ENCODE results near the gene UBQLN1.
A peak's percentile ranks its signal among the peaks of the same experiment; 100 is the strongest.
"Not testable (repeated sequence)": the region's sequence is repeated elsewhere in the genome, so short reads cannot be mapped to it uniquely, and the experiment has no call there.

The UBQLN1 gene
- total RNA-seq: 252 to 319 reads per million in 2 donors

DNA sequence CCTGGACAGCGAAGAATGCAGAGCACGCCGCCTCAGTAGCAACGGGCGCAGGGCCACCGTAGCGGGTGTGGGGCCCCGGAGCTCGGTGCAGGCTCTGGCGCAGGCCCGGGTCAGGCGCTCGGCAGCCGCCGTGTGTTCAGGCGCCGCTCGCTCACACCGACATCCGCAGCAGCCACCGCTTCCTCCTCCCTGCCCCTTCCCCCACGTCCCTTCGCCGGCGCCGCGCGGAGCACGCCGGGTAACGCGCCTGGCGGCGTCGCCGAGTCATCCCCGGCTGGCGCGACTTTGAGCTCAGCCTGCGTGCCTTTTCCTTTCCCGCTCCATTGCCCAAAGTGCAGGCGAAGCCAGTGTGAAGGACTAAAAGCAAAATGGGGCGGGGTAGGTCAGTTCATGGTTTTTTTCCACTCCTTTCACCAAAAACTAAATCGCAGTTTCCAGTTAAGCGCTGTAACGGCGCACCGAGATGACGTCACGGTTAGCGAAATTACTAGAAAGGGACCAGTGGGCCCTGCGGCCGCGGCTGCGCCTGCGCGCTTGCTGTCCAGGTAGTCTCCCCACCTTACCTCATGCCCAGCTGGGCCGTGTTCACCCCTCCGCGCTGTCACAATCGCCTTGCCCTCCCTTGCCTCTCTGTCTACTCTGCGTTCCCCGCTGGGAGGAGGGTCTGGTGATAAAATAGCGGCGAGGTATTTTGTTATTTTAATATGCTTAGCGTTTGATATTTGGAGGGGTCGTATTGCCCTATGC, at the start of gene UBQLN1:
Gene UBQLN1 (minus strand): TSS at position 191 of the 747 bp plus-strand sequence. CDS start 279 bp downstream, outside the sequence.
- peak; percentile 83 to 96 (median 88) for DNase-seq

DNA sequence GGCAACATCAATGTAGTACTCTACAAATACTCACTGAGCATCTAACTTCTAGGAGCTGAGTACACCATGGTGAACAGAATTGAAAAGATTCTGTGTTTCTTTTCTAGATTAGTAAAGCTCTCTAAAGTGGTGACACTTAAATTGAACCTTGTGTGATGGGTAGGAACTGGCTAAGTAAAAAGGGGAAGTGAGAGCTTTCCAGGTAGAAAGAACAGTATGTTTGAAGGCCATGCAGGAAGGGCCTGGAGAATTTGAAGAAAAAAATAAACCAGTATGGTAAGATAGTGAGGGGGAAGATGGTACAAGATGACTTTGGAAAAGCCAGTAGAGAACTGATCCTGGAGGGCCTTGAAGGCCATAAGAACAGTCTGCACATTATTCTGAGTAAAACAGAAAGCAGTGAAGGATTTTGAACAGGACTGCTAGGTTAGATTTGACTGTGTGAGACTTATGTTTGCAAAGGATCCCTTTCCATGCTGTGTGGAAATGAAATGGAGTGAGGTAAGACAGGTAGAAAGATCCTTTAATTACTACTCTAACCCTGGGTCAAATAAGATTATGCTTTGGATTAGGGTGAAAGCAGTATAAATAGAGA, 46.7 kb upstream of the UBQLN1 start:
- DNase-seq: no peak

DNA sequence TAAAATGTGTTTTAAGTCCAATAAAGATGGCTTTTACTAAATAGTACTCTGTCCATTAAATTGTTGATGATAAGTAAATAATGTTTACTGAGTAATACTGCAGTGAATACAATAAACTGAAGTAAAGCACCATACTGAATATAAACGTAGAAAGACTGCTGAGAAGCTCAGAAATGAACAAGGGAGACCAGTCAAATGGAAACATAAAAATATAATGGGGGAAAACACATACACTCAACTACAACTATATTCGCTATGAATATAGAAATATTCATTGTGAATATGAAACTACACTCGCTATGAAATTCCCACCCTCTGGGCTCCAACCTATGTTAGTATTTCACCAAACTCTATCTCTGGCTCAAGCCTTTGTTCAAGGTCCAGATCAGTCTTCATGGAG, 41.9 kb upstream of the UBQLN1 start:
- DNase-seq: no peak

DNA sequence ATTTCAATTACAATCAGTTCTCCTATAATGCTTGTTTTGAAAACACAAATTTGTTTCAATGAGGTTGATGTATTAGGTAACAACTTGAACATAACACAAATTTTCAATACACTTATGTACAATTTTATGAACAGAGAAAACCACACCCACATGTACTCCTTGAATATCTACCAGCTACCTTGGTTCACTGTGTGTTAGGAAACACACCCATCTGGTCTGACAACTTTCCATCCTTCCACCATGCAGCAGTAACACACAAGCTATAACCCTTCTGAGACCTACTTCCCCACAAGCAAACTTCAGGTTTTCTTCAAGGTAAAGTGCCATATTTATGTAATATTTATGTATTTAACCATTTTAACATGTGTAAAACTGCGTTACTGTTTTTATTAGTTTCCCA, 36.4 kb upstream of the UBQLN1 start:
- DNase-seq: no peak

DNA sequence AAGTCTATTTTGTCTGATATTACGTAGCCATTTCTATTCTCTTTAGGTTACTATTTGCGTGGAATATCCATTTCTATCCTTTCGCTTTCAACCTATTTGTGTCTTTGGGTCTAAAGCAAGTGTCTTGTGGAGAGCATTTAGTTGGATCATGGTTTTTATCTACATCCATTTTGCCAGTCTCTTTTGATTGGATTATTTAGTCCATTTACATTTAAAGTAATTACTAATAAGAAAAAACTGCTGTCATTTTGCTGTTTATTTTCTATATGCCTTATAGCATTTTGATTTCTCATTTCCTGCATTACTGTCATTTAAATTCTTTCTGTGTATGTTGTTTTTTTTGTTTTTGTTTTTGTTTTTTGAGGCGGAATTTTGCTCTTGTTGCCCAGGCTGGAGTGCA, 26.0 kb upstream of the UBQLN1 start:
- no peak for DNase-seq

DNA sequence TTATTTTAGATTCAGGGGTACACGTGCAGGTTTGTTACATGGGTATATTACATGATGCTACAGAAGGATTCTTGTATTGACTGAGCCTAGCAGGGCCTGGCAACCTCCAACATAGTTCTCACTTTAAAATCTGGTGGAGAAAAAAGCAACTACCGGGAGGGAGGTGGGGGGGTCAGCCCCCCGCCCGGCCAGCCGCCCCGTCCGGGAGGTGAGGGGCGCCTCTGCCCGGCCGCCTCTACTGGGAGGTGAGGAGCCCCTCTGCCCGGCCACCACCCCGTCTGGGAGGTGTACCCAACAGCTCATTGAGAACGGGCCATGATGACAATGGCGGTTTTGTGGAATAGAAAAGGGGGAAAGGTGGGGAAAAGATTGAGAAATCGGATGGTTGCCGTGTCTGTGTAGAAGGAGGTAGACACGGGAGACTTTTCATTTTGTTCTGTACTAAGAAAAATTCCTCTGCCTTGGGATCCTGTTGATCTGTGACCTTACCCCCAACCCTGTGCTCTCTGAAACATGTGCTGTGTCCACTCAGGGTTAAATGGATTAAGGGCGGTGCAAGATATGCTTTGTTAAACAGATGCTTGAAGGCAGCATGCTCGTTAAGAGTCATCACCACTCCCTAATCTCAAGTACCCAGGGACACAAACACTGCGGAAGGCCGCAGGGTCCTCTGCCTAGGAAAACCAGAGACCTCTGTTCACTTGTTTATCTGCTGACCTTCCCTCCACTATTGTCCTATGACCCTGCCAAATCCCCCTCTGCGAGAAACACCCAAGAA, 21.0 kb upstream of the UBQLN1 start:
- not testable (repeated sequence) for DNase-seq

DNA sequence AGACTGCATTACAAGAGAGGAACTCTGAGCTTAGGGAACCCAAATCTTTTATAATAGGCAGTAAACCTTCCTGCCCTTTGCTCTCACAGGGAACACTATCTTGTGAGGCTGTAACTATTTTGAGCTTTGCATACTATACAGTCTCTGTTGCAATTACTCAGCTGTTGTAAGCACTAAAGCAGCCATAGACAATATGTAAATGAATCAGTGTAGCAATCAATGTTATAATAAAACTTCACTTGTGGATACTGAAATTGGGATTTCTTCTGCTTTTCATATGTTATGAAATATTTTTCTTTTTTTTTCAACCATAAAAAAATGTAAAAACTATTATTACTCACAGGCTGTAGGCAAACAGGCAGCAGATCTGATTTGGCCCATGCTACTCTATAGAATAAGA, 16.7 kb upstream of the UBQLN1 start:
- DNase-seq: no peak

DNA sequence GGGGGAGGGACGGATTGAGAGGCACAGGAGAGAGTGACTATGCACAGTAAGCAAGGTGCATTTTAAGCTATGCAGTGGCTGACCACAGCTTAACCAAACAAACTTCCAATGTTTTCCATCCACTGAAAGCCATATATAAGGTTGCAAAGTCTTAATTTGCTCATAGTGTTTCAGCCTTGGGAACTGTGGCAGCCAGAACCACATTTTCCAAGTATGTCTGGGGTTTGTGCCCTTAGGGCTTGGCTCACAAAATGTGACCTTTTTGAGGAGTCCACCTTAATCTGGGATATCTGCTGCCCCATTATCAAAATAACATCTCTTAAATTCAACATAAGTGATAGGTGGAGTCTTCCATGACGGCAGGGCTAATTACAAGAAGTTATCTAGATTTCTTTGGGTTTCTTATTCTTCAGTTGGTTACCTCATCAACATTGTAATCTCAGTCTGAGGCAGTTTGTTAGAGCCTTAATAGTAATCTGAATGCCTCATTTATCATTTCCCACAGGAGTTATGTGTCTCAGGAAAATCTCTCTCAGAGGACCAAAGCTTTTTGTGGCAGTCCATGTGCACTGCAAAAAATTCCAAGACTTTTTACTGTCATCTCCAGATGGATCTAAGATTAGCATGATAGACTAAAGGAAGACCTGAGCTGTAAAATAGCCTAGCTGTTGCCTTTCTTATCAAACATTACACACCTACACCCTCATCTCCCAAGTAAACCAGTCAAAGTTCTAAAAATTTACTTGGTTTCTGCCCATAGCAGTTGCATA, 15.2 kb upstream of the UBQLN1 start:
- no peak for DNase-seq

DNA sequence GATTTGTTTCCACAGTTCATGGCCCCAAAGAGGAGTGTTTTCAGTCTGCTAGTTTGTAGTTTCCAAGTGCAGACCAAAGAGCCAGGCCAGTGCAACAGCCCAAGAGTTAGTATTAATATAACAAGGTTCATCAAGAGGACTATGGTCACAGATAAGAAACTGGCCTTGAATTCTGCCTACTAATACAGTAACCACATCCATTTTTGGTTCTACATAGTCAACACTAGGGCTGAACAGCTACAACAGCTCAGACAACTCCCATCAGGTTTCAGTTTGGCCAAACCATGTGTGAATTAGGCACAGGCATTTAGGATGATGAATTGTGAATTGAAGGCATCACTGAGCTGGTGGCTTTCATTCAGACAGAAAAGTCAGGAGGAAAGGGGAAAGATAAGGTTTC, 13.8 kb upstream of the UBQLN1 start:
- DNase-seq: no peak

DNA sequence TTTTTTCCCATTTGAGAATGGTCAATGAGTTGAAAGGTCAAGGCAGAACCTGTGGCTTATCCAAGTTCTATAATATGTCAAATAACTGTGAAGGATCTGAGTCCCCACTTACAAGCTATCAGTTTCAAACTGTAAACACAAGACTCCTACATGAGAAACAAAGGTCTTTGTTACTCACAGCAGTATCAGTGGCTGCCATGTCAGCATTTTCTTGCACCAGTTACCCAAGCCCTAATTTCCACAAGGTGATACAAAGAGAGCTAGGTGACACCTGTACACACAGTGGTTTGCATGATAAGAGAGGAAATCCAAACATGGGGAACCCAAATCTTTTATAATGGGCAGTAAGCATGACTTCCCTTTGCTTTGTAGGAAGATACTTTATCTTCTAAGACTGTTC, 8.0 kb upstream of the UBQLN1 start:
- DNase-seq: no peak

DNA sequence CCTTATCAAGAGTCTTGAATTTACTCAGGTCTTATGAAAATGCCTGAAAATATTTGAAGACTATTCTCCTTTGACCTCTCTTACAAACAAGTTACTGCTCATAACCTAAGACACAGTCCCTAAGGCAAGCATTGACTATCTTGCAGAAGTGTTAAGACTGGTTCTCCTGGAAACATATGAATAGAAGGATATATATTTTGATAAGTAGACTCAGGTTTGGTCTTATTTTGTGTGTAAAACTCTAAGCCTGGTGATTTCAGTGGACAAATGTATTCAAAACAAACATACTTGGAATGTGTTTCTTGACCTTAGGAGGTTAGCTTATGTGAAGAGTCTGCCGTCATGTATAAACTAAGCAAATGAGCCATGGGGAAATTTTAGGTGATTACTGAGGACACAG, 7.5 kb upstream of the UBQLN1 start:
- DNase-seq: no peak

DNA sequence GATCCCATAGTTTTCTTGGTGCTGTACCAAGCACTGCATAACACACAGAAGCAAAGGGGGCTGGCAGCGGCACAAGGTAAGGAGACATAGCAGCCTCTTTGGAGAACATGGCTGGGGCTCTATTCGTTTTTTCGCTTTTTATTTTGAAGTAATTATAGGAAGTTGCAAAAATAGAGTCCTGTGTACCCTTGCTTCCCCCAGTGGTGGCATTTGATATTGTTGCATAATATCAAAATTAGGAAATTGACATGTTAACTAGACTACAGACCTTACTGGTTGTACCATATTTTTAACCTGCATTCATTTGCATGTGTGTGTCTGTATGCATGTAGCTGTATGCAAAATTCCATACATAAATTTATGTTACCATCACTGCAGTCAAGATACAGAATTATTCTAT, 6.6 kb upstream of the UBQLN1 start:
- DNase-seq: peak in 1 of 5 experiments; percentile 17

DNA sequence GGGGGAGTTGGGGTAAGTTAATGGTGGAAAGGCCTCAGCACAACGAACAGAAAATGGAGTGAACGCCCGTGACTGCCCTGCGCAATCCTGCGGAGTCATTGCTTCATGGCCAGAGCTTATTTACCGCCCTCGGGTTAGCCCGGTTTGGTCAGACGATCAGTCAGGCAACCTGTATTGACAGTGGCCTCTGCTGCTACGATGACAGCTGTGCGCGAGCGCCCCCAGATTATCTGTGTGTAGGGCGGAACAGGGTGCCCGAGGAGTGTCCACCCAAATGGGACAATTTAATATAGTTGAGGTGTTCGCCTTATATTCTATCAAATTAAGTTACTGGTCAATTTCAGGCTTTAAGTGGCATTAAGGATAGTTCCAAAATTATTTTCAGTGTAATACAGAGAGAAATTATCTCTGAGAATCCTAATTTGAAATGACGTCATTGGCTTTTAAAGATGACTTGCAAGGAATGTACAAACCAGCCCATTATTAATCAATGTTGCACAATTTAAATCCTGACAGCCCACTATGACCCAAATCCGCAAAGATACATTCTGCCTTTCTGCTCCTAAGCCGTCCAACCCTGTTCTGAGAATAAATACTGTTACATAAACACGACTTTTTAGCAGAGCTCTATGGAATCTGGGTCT, 879 bp upstream of the UBQLN1 start:
- DNase-seq: peak in 4 of 5 experiments; percentile 13 to 66 (median 30)

DNA sequence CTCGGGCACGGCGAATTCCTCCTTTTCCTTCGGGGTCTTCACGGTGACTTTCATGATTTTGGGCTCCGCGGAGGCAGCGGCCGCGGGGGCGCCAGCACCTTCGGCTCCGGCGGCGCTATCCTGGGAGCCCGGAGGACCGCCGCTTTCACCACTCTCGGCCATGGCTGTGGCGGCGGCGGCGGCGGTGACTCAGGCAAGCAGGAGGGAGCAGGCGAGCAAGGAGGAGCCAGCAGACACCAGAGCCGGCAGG, 315 bp downstream of the UBQLN1 start:
- peak in 1 of 5 experiments; percentile 65 for DNase-seq

DNA sequence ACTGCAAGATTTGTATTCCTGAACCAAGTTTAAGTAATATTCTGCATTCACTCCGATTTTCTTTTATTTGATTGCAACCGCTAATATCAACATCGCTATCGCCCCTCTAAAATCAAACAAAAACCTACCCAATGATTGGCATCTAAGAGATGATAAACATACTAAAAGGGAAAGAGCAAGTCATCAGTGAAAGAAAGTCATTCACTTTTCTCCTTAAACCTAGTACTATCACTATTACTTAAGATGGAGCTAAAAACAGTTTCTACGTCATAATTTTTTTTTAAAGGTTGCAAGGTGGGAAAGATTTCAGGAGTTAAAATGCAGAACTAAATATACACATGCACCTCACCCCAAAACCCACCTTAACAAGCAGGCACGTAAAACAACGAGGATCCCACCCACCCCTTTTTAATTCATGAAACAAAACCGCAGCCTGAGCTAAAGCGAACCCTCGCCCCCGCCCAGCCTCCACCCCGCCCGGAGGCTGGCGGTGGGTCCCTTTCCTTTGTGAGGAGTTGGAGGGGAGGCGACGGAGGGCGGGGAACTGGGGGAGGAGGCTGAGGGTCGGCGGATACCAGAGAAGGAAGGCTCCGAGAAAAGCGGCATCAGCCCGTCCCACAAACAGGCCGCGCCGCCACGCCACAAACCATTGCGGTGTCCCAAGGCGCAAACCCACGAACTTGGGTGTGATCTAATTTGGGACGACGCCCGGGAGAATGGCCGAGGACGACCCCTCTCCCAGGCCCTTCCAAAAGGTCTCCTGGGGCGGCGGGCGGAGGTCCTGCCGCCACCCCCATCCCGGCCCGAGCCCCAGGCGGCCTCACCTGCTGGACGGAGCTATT, 861 bp downstream of the UBQLN1 start:
- DNase-seq: peak; percentile 31 to 81 (median 56)

DNA sequence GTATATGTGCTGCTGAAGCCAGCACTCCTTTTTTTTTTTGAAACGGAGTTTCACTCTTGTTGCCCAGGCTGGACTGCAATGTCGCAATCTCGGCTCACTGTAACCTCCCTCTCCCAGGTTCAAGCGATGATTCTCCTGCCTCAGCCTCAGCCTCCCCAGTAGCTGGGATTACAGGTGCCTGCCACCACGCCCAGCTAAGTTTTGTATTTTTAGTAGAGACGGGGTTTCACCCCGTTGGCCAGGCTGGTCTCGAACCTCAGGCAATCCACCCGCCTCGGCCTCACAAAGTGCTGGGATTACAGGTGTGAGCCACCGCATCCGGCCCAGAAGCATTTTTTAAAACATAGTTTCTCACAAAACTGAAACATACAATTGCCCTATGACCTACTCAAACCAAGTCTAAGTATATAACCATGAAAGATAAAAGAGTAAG, 2.5 kb downstream of the UBQLN1 start:
- DNase-seq: peak in 2 of 5 experiments; percentile 10 to 73

DNA sequence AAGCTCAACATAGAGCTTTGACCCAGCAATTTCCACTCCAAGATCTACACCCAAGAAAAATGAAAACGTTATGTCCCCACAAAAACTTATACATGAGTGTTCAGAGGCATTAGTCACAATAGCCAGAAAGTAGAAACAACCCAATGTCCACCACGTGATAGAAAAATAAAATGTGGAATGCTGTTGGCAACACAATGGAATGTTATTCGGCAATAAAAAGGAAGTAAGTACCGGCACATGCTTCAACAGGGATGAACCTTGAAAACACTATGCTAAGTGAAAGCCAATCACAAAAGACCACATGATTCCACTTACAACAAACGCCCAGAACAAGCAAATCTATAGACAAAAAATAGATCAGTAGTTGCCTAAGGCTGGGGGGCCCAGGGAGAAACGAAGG, 6.0 kb downstream of the UBQLN1 start:
- no peak for DNase-seq

DNA sequence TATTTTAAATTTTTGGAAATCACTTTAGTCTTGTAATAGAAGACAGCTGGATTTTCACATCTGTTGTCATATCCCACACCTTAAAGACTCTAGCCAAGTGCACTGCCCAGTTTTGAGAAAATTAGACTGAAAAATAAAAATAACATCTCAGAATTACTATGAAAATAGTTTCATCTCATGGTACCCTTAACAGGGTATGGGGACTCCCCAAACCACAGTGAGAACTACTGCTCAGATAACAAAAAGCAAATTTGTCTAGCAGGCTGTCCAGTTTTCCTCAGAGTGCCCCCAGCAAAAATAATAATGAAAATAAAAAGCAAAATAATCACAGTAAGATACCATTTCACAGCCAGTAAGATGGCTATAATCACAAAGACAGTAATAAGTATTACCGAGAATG, 6.5 kb downstream of the UBQLN1 start:
- no peak for DNase-seq

DNA sequence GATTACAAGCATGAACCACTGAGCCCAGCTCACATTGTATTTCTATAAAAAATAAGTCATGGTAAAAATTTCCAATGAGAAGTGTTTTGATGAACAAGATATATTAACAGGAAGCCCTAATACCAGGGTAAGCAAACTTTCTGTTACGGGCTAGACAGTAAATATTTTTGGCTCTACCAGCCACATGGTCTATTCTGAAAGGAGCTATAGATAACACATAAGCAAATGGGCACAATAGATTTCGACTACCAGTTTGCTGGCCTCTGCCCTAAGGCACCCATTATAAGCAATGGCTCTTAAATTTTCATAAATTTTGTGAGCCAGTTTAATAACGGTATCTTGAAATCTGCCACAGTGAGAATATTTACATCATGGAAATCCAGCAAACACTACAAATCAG, 8.1 kb downstream of the UBQLN1 start:
- no peak for DNase-seq

DNA sequence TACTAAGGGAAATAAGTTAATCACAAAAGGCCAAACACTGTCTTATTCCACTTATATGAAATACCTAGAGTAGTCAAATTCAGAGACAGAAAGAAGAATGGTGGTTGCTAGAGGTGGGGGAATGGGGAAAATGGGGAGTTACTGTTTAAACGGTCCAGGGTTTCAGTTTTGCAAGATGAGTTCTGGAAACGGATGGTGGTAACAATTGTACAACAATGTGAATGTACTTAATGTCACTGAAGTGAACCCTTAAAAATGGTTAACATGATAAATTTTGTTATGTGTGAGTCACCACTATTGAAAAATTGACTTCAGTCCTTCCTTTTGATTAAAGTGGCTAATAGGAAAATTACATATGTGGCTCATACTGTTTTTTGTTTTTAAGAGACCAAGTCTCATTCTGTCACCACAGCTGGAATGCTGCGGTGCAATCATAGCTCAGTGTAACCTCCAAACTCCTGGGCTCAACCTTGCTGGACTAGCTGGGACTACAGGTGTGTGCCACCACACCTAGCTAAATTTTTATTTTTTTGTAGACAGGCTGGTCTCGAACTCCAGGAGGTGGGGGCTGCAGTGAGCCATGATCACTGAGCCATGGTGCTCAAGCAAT, 8.7 kb downstream of the UBQLN1 start:
- peak in 1 of 5 experiments; percentile 37 for DNase-seq

DNA sequence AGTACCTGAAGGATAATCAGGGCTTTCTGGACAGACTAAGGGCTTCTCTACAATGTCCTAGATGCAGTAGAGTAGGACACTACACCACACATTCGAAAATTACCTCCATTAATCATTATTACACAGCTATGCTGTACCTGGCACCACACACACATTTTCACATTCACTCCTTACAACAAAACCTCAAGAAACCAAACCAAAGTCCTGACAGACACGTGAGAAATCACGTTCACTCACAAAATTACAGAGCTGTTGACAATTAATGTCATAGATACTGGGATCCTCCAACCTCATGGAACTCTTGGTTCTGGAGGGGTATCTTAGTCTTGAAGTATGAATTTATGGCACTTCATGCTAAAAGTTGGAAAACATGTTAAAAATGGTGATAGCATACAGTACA, 16.3 kb downstream of the UBQLN1 start:
- DNase-seq: no peak
